Neuronal stem cell (in vitro differentiated cells): ENCODE measurements around the gene SLC7A11.

Experiments used
- DNase-seq: peaks from one replicate; pipeline ENCODE4 v3.0.0-alpha.2; 2013; ENCODE audit warnings: low spot score
- H2AFZ ChIP-seq: one replicate; pipeline ENCODE4 v1.6.1; 2013; ENCODE audit warnings: mild to moderate bottlenecking, low read length, inconsistent platforms
- H2AK5ac ChIP-seq: 2 replicates; pipeline ENCODE4 v1.6.1; 2013; ENCODE audit warnings: low read depth, mild to moderate bottlenecking, inconsistent platforms, low read length, moderate library complexity, mixed read lengths
- H2BK120ac ChIP-seq: 2 replicates; pipeline ENCODE4 v1.6.1; 2013; ENCODE audit warnings: low read depth, mild to moderate bottlenecking, inconsistent platforms, low read length, moderate library complexity, mixed read lengths
- H2BK12ac ChIP-seq: one replicate; pipeline ENCODE4 v1.6.1; 2013; ENCODE audit warnings: low read length, inconsistent platforms
- H2BK15ac ChIP-seq: 2 replicates; pipeline ENCODE4 v1.6.1; 2013; ENCODE audit warnings: mild to moderate bottlenecking, low read length, inconsistent platforms, mixed read lengths
- H2BK5ac ChIP-seq: one replicate; pipeline ENCODE4 v1.6.1; 2013; ENCODE audit warnings: inconsistent platforms, mild to moderate bottlenecking, low read length, moderate library complexity
- H3K14ac ChIP-seq: one replicate; pipeline ENCODE4 v1.6.1; 2013; ENCODE audit warnings: low read length, inconsistent platforms
- H3K18ac ChIP-seq: 2 replicates; pipeline ENCODE4 v1.6.1; 2013; ENCODE audit warnings: low read length, inconsistent platforms
- H3K23ac ChIP-seq: 2 replicates; pipeline ENCODE4 v1.6.1; 2013; ENCODE audit warnings: low read depth, mild to moderate bottlenecking, mixed read lengths, low read length, inconsistent platforms; ENCODE audit not compliant: poor library complexity
- H3K27ac ChIP-seq: replicated peaks from 3 replicates; pipeline ENCODE4 v1.5.1; 2013; ENCODE audit warnings: low read length, inconsistent platforms
- H3K27me3 ChIP-seq, 3 experiments: 2 replicates each; pipeline ENCODE4 v1.6.1; 2013; ENCODE audit warnings: low read length in 3 of 3, mild to moderate bottlenecking in 2 of 3, inconsistent platforms in 1 of 3, low read depth in 1 of 3, mixed read lengths in 1 of 3, moderate library complexity in 1 of 3; ENCODE audit not compliant: control insufficient read depth in 3 of 3, insufficient read depth in 3 of 3
- H3K36me3 ChIP-seq, 2 donors: replicated peaks in 1 of 2; 2 replicates each; pipeline ENCODE4 v1.6.1; 2013; ENCODE audit warnings: low read length in 2 of 2; ENCODE audit not compliant: control insufficient read depth in 2 of 2, insufficient read depth in 2 of 2
- H3K4ac ChIP-seq: 2 replicates; pipeline ENCODE4 v1.6.1; 2013; ENCODE audit warnings: inconsistent platforms, mild to moderate bottlenecking, low read length, moderate library complexity
- H3K4me1 ChIP-seq, 2 donors: 1 replicate in 1 of 2; 2 replicates in 1 of 2; pipeline ENCODE4 v1.6.1; 2013; ENCODE audit warnings: low read length in 2 of 2, low read depth in 1 of 2; ENCODE audit not compliant: control insufficient read depth in 2 of 2, insufficient read depth in 1 of 2
- H3K4me2 ChIP-seq: one replicate; pipeline ENCODE4 v1.6.1; 2013; ENCODE audit warnings: mild to moderate bottlenecking, low read length, inconsistent platforms; ENCODE audit not compliant: insufficient read depth, poor library complexity, severe bottlenecking
- H3K4me3 ChIP-seq, 2 donors: 2 replicates each; pipeline ENCODE4 v1.5.1; 2013; ENCODE audit warnings: low read length in 2 of 2, mild to moderate bottlenecking in 2 of 2, inconsistent platforms in 1 of 2, moderate library complexity in 1 of 2
- H3K79me1 ChIP-seq: one replicate; pipeline ENCODE4 v1.6.1; 2013; ENCODE audit warnings: low read depth, mild to moderate bottlenecking, inconsistent platforms, low read length, moderate library complexity
- H3K9ac ChIP-seq: one replicate; pipeline ENCODE4 v1.6.1; 2013; ENCODE audit warnings: mild to moderate bottlenecking, low read depth, low read length, inconsistent platforms; ENCODE audit not compliant: poor library complexity
- H3K9me3 ChIP-seq, 2 donors: replicated peaks in 1 of 2; 2 replicates each; pipeline versions ENCODE3 to v1.6.1; 2013; ENCODE audit warnings: low read length in 2 of 2, mild to moderate bottlenecking in 2 of 2, inconsistent platforms in 1 of 2, low read depth in 1 of 2, mixed read lengths in 1 of 2, moderate library complexity in 1 of 2; ENCODE audit not compliant: control insufficient read depth in 2 of 2, insufficient read depth in 1 of 2
- H4K8ac ChIP-seq: one replicate; pipeline ENCODE4 v1.6.1; 2013; ENCODE audit warnings: low read depth, mild to moderate bottlenecking, inconsistent platforms, low read length, moderate library complexity
- H4K91ac ChIP-seq: one replicate; pipeline ENCODE4 v1.6.1; 2013; ENCODE audit warnings: low read length, low read depth, mild to moderate bottlenecking, inconsistent platforms; ENCODE audit not compliant: poor library complexity
- WGBS, 2 donors: extraction: QIAGEN DNeasy Blood & Tissue Kit; methylation state at CpG; one replicate each; pipeline ENCODE4 v1.1.7; 2013; ENCODE audit warnings: missing lambda C conversion rate in 2 of 2, mixed read lengths in 1 of 2; ENCODE audit not compliant: insufficient read length in 2 of 2, insufficient replicate concordance in 1 of 2; ENCODE audit errors: extremely low coverage in 2 of 2; 5-methylcytosine and 5-hydroxymethylcytosine counted together

The SLC7A11 gene

DNA sequence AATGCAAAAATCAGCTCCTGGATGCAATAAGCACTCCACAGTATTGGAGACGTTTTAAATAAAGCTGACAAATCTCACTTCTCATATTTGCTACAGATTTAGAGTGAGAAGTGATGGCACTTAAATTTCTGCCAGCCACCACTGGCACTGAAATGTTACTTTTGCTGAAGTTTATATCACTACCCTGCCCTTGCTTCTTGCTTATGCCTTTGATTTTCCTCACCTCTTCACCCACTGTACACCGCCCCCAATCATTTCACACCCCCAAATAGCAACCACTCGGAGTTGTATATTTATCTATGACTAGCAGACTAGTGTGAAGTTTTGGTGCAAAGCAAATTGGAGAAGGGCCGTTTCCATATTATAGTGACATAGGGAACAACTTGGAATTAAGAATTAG, 19.9 kb upstream of the SLC7A11 start:
- H3K27ac ChIP-seq = no peak overlapping the region
- H3K4me2 ChIP-seq = no peak overlapping the region
- no peaks in the 10 kb centered on the region for H3K36me3 ChIP-seq
- peaks cover 0 to 2% of the 10 kb centered on the region in 2 donors for H3K4me1 ChIP-seq
- no peak overlapping the region for H3K4me3 ChIP-seq
- H2BK120ac ChIP-seq = no peak overlapping the region
- H3K9me3 ChIP-seq = no peaks in the 10 kb centered on the region
- no peak overlapping the region for H2BK5ac ChIP-seq
- no peak overlapping the region for H2BK12ac ChIP-seq
- no peak overlapping the region for H2AK5ac ChIP-seq
- H4K91ac ChIP-seq = no peak overlapping the region
- DNase-seq = no peak
- H2BK15ac ChIP-seq = no peak overlapping the region
- H3K79me1 ChIP-seq = no peaks in the 10 kb centered on the region
- H3K9ac ChIP-seq = no peak overlapping the region
- no peak overlapping the region for H3K23ac ChIP-seq
- no CpG with 5 or more reads among the region's 4 CpGs for WGBS, 2 donors
- H3K18ac ChIP-seq = no peak overlapping the region
- H3K4ac ChIP-seq = no peak overlapping the region
- peak overlapping the region; percentile 2 for H2AFZ ChIP-seq
- no peak overlapping the region for H4K8ac ChIP-seq
- H3K27me3 ChIP-seq = no peaks in the 10 kb centered on the region
- no peak overlapping the region for H3K14ac ChIP-seq

DNA sequence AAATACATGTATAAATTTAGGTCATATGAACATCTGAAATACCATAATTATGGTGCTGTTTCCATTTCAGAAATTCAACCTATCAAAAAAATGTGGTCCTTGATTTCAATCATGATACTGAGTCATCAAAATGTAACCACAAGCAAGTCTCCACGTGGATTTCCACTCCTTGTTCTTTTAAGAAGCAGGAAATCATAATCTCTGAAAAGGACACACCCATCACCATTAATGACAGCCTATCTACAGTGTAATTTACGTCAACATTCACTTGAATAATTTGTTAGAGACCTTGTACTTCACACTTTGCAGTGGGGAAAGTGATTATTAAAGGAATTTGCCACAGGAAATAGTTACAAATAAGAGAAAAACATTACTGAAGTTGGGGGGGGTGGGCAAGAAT, 17.7 kb upstream of the SLC7A11 start:
- WGBS, 2 donors = no CpG with 5 or more reads among the region's 2 CpGs
- Histone ChIP-seq H2BK12ac (no peak overlapping the region), H3K4me2 (no peak overlapping the region), H3K36me3 (no peaks in the 10 kb centered on the region), H3K9me3 (peaks cover 0 to 2% of the 10 kb centered on the region in 2 donors), H3K14ac (no peak overlapping the region), H2AFZ (no peak overlapping the region), H2AK5ac (no peak overlapping the region), H3K79me1 (no peaks in the 10 kb centered on the region), H2BK5ac (no peak overlapping the region), H2BK15ac (no peak overlapping the region), H3K27ac (no peak overlapping the region), H3K18ac (no peak overlapping the region), H4K91ac (no peak overlapping the region), H3K27me3 (no peaks in the 10 kb centered on the region), H3K23ac (no peak overlapping the region), H3K9ac (no peak overlapping the region), H3K4me3 (no peak overlapping the region), H4K8ac (no peak overlapping the region), H3K4me1 (peaks cover 0 to 2% of the 10 kb centered on the region in 2 donors), H2BK120ac (no peak overlapping the region), H3K4ac (no peak overlapping the region)
- no peak for DNase-seq

DNA sequence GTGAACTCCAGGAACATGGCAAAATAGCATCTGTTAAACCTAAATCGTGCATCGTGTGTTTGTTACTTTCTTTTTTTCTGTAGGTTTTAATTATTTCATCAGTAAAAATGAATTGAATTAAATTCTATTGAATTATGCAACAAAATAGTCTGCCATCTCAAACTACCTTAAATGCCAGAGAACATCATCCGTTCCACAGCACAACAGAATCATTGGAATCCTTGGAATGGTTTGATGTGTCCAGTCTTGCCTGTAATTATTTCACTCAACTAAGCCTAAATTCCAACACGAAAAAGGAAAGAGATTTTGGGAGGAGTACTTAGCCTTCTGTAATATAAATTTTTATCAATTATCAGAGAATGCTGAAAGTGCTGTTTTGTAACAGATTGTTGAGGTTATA, 17.1 kb upstream of the SLC7A11 start:
- WGBS, 2 donors = no CpG with 5 or more reads among the region's 4 CpGs
- no peaks in the 10 kb centered on the region for H3K27me3 ChIP-seq

DNA sequence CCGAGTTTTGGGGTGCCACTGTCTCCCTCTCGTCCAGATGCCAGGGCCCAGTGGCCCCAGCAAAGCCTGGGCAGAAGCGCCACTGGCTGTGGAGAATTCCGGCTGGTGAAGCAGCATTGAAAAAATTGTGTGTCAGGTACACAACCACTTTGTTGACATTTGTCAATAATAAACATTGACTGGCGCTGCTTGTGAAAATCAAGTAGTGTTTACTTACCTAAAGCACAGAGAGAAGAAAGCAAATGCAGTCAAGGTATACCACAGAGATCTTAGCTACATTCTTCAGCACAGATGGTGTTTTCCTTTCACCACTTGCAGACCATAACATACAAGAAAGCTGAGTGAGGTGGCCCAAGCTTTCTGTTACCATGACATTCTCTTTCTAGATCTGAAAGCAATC, 14.5 kb upstream of the SLC7A11 start:
- Histone ChIP-seq H2AFZ (no peak overlapping the region), H3K36me3 (no peaks in the 10 kb centered on the region), H3K4me3 (no peak overlapping the region), H4K8ac (no peak overlapping the region), H2BK15ac (no peak overlapping the region), H2BK12ac (no peak overlapping the region), H3K4me2 (no peak overlapping the region), H2AK5ac (no peak overlapping the region), H2BK5ac (no peak overlapping the region), H3K27ac (no peak overlapping the region), H3K4me1 (no peaks in the 10 kb centered on the region), H3K23ac (no peak overlapping the region), H3K27me3 (no peaks in the 10 kb centered on the region), H3K79me1 (no peaks in the 10 kb centered on the region), H2BK120ac (no peak overlapping the region), H3K18ac (peak overlapping the region; percentile 42), H3K14ac (no peak overlapping the region), H3K4ac (no peak overlapping the region), H4K91ac (no peak overlapping the region), H3K9me3 (peaks cover 0 to 2% of the 10 kb centered on the region in 2 donors), H3K9ac (no peak overlapping the region)
- DNase-seq = no peak
- WGBS, 2 donors = no CpG with 5 or more reads among the region's 5 CpGs

More for the DNA sequence above, 17.1 kb upstream of the SLC7A11 start:
- Histone ChIP-seq H2AK5ac (no peak overlapping the region), H3K4me3 (no peak overlapping the region), H3K9ac (no peak overlapping the region), H2BK15ac (no peak overlapping the region), H3K18ac (no peak overlapping the region), H2BK5ac (no peak overlapping the region), H3K4me1 (peaks cover 0 to 2% of the 10 kb centered on the region in 2 donors), H4K8ac (no peak overlapping the region), H3K27ac (no peak overlapping the region), H3K4me2 (no peak overlapping the region), H4K91ac (no peak overlapping the region), H3K14ac (no peak overlapping the region), H3K79me1 (no peaks in the 10 kb centered on the region), H2BK12ac (no peak overlapping the region), H2BK120ac (no peak overlapping the region), H2AFZ (peak overlapping the region; percentile 33), H3K36me3 (no peaks in the 10 kb centered on the region), H3K23ac (no peak overlapping the region), H3K9me3 (peaks cover 0 to 2% of the 10 kb centered on the region in 2 donors), H3K4ac (no peak overlapping the region)
- DNase-seq = no peak
